ENCODE measurements around the gene ARHGAP45. TPM values are rescaled to one million over a fixed set of nuclear protein-coding genes. Genes with fewer than 3 reads are reported as not detected.

The ARHGAP45 gene
- total and polyA plus RNA-seq, 2 of the 8 experiments (the other 6 are each of a cell fraction or from before 2014, with no cell fraction given) = 31.4 to 41.8 TPM

- TF ChIP-seq KDM5A (IDR thresholded peaks at IDR 0.05; ENCODE audit: low read length) = no peak; the same call in 1 of the 2 replicates
- TF ChIP-seq PHF8 (conservative IDR thresholded peaks at IDR 0.05; ENCODE audit: low read depth, low read length) = peak; percentile 86
- TF ChIP-seq TAF1 (IDR thresholded peaks at IDR 0.05; ENCODE audit: low read depth, low read length) = peak; percentile 85
- TF ChIP-seq RFX5 (IDR thresholded peaks at IDR 0.05; ENCODE audit: borderline replicate concordance, low read depth, low read length) = no peak
- no peak for TF ChIP-seq KDM4A (IDR thresholded peaks at IDR 0.05; ENCODE audit: low read depth, low read length, severe bottlenecking)
- TF ChIP-seq RNF2 (IDR thresholded peaks at IDR 0.05; ENCODE audit: borderline replicate concordance, low read depth, low read length, missing control alignments, poor library complexity, severe bottlenecking) = no peak
- no peak for TF ChIP-seq RBBP5 (IDR thresholded peaks at IDR 0.05; ENCODE audit: borderline replicate concordance, low read depth, low read length)
- no peak for TF ChIP-seq BCL11A (IDR thresholded peaks at IDR 0.05; ENCODE audit: low read depth in 2 of 2, low read length in 2 of 2)
- TF ChIP-seq TEAD4 (IDR thresholded peaks at IDR 0.05; ENCODE audit: low read depth, low read length) = peak; percentile 40; the same call in 1 of the 2 replicates
- TF ChIP-seq SIX5 (IDR thresholded peaks at IDR 0.05; ENCODE audit: low read depth, low read length) = peak; percentile 83
- TF ChIP-seq TBP (IDR thresholded peaks at IDR 0.05; ENCODE audit: low read depth, low read length) = peak; percentile 80
- peak; percentile 35 for TF ChIP-seq MAX (IDR thresholded peaks at IDR 0.05)
- no peak for TF ChIP-seq CBX5 (IDR thresholded peaks at IDR 0.05; ENCODE audit: low read depth, low read length)
- TF ChIP-seq GABPA (IDR thresholded peaks at IDR 0.05; ENCODE audit: borderline replicate concordance, insufficient read depth, low read length) = no peak
- TF ChIP-seq E2F6 (IDR thresholded peaks at IDR 0.05) = 0 out of 2 replicates have a peak, but pooled peaks have one; percentile 16
- TF ChIP-seq JUN (IDR thresholded peaks at IDR 0.05; ENCODE audit: low read depth, low read length) = no peak
- no peak for TF ChIP-seq ZNF274 (IDR thresholded peaks at IDR 0.05; ENCODE audit: borderline replicate concordance, extremely low read depth, low read length)
- TF ChIP-seq CTBP2 (IDR thresholded peaks at IDR 0.05; ENCODE audit: borderline replicate concordance, insufficient read depth, insufficient read length, low read length) = no peak
- TF ChIP-seq BACH1 (IDR thresholded peaks at IDR 0.05; ENCODE audit: low read length) = no peak
Measured at GRCh38 chr19:1094978-1095701, 28.2 kb downstream of the ARHGAP45 start, which contains the start of gene POLR2E (continued).
